ENCODE results near the gene BHLHA9. TPM values are rescaled to one million over a fixed set of nuclear protein-coding genes. Genes with fewer than 3 reads are reported as not detected.

Gene BHLHA9
- total and polyA plus RNA-seq, 9 donors: not detected

GRCh38 chr17:1315409-1315808 is 45.2 kb downstream of the BHLHA9 start:
- Histone ChIP-seq H3K27ac (no peak overlapping the region), H3K4me1 (ENCODE audit: insufficient read depth) (no peaks in the 10 kb centered on the region), H3K27me3 (no peaks in the 10 kb centered on the region), H3K4me3 (no peak overlapping the region), H3K36me3 (no peaks in the 10 kb centered on the region), H3K9me3 (no peaks in the 10 kb centered on the region)
- intact Hi-C loops (cut with DNase I): no loop called here
- 46 to 58% (median 52%) methylated on average over 10 of the region's 10 CpGs for WGBS, 3 donors
- DNase-seq: no peak
- TF ChIP-seq POLR2A (IDR thresholded peaks at IDR 0.05) (no peak), EP300 (IDR thresholded peaks at IDR 0.05) (no peak), CTCF (IDR thresholded peaks at IDR 0.05) (no peak)

- intact Hi-C loops (cut with DNase I): no loop called here
- Histone ChIP-seq H3K27ac (no peak overlapping the region), H3K4me3 (no peak overlapping the region), H3K9me3 (no peaks in the 10 kb centered on the region), H3K36me3 (no peaks in the 10 kb centered on the region), H3K27me3 (no peaks in the 10 kb centered on the region), H3K4me1 (ENCODE audit: insufficient read depth) (no peaks in the 10 kb centered on the region)
- 30 to 46% (median 44%) methylated on average over 7 to 10 of the region's 10 CpGs for WGBS, 3 donors
- TF ChIP-seq POLR2A (IDR thresholded peaks at IDR 0.05): no peak
- TF ChIP-seq EP300 (IDR thresholded peaks at IDR 0.05): no peak
- TF ChIP-seq CTCF (IDR thresholded peaks at IDR 0.05): no peak
- no peak for DNase-seq
Observed at GRCh38 chr17:1315891-1316403, 45.7 kb downstream of the BHLHA9 start.

Other genes with a start within 250 kb of the BHLHA9 start
- gene ABR, start 90.5 kb upstream of the BHLHA9 start, total RNA-seq: 10 to 100 TPM; 25.0 to 94.6 (median 60.2) TPM
- gene ABR, start 90.5 kb upstream of the BHLHA9 start, polyA plus RNA-seq: 10 to 100 TPM; 33.3 to 66.7 TPM
- under 1 TPM in 2 of 7 donors, not detected in 5; 0.07 to 0.12 TPM for gene TRARG1, start 9.2 kb downstream of the BHLHA9 start, total RNA-seq
- gene TRARG1, start 9.2 kb downstream of the BHLHA9 start, polyA plus RNA-seq: under 1 TPM; 0.04 to 0.28 TPM
- 100 to 1,000 TPM; 384 to 524 (median 452) TPM for gene YWHAE, start 129.8 kb downstream of the BHLHA9 start, total RNA-seq
- 100 to 1,000 TPM; 288 to 589 TPM for gene YWHAE, start 129.8 kb downstream of the BHLHA9 start, polyA plus RNA-seq
- 10 to 100 TPM; 40.0 to 60.6 (median 48.8) TPM for gene CRK, start 185.8 kb downstream of the BHLHA9 start, total RNA-seq
- gene CRK, start 185.8 kb downstream of the BHLHA9 start, polyA plus RNA-seq: 10 to 100 TPM; 31.7 to 41.4 TPM
- gene MYO1C, start 222.2 kb downstream of the BHLHA9 start, total RNA-seq: 100 to 1,000 TPM in 5 of 7 donors, 10 to 100 TPM in 2; 41.8 to 140 (median 106) TPM
- gene MYO1C, start 222.2 kb downstream of the BHLHA9 start, polyA plus RNA-seq: 10 to 100 TPM; 49.4 to 72.2 TPM
- gene INPP5K, start 246.2 kb downstream of the BHLHA9 start, total RNA-seq: 10 to 100 TPM; 23.0 to 39.1 (median 28.3) TPM
- gene INPP5K, start 246.2 kb downstream of the BHLHA9 start, polyA plus RNA-seq: 10 to 100 TPM; 27.7 to 33.8 TPM